IPS DF 6.9 (cell line): Measurements from ENCODE around the gene RBM45.

Source experiments
- DNase-seq: peaks from one replicate; pipeline ENCODE4 v3.0.0-alpha.2; 2013; ENCODE audit warnings: low read depth, low spot score
- H3K27ac ChIP-seq: one replicate; pipeline ENCODE4 v1.5.1; 2013; ENCODE audit warnings: low read length, control low read depth
- H3K27me3 ChIP-seq: 2 replicates; pipeline ENCODE4 v1.6.1; 2013; ENCODE audit warnings: mild to moderate bottlenecking, low read length; ENCODE audit not compliant: control insufficient read depth, insufficient read depth
- H3K36me3 ChIP-seq: 2 replicates; pipeline ENCODE4 v1.6.1; 2013; ENCODE audit warnings: low read length; ENCODE audit not compliant: control insufficient read depth, insufficient read depth
- H3K4me1 ChIP-seq: 2 replicates; pipeline ENCODE4 v1.6.1; 2013; ENCODE audit warnings: low read length; ENCODE audit not compliant: control insufficient read depth, insufficient read depth
- H3K4me3 ChIP-seq: 2 replicates; pipeline ENCODE4 v1.5.1; 2013; ENCODE audit warnings: mild to moderate bottlenecking, low read length
- H3K9me3 ChIP-seq: 2 replicates; pipeline ENCODE4 v1.6.1; 2013; ENCODE audit warnings: low read length, inconsistent platforms; ENCODE audit not compliant: control insufficient read depth, insufficient read depth
- WGBS: extraction: QIAGEN DNeasy Blood & Tissue Kit; methylation state at CpG from one replicate; pipeline ENCODE4 v1.1.7; 2013; ENCODE audit warnings: mixed read lengths, missing lambda C conversion rate; ENCODE audit not compliant: insufficient read length, insufficient coverage; 5-methylcytosine and 5-hydroxymethylcytosine counted together

Gene RBM45

GRCh38 chr2:178106053-178106452 is 6.2 kb upstream of the RBM45 start:
- H3K9me3 ChIP-seq, result no peaks in the 10 kb centered on the region
- H3K4me3 ChIP-seq, result no peak overlapping the region
- H3K36me3 ChIP-seq, result no peaks in the 10 kb centered on the region
- no peak for DNase-seq
- no CpG with 5 or more reads among the region's 2 CpGs for WGBS
- H3K4me1 ChIP-seq, result no peaks in the 10 kb centered on the region; the same call in 1 of the 2 replicates
- H3K27ac ChIP-seq, result no peak overlapping the region
- H3K27me3 ChIP-seq, result no peaks in the 10 kb centered on the region

DNA sequence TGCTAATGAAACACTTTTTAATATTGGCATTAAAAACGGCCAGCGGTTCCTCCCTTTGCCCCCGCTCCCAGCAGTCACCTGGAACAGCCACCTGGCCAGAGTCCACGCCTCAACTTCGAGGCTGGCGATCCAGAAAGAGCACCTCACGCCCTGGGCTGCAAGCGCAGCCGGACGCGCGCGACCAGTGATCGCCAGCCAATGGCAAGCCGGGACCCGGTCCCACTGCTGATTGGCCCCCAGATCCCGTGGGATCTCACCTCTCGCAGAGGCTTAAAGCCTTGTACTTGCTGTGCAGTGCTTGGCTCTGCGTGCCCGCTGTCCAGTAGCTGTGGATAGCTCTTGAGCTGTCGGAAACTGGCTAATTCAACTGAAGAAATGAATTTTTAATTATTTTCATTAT is 4.1 kb upstream of the RBM45 start:
- Histone ChIP-seq H3K27me3 (no peaks in the 10 kb centered on the region), H3K4me3 (no peak overlapping the region), H3K36me3 (no peaks in the 10 kb centered on the region), H3K4me1 (no peaks in the 10 kb centered on the region; the same call in 1 of the 2 replicates), H3K27ac (no peak overlapping the region), H3K9me3 (no peaks in the 10 kb centered on the region)
- DNase-seq, result no peak
- no CpG with 5 or more reads among the region's 21 CpGs for WGBS

DNA sequence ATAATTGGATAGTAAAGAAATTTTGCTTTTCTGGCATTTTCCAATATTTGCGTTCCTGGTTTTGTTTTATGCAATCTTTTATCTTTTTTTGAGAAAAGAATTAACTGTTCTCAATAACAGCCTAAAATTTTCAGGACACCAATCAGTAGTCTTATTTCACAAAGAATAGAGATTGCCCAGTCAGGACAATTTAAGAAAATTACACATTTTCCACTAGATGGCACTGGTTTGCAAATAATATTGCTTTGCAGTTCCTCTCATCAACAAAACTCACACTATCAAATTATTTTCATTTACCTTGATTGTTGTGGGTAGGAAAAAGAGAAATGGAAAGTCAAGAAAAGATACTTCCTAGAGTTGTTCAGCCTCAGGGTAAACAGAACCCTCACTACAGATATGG is 2.4 kb upstream of the RBM45 start:
- Histone ChIP-seq H3K4me3 (no peak overlapping the region), H3K9me3 (no peaks in the 10 kb centered on the region), H3K36me3 (no peaks in the 10 kb centered on the region), H3K4me1 (no peaks in the 10 kb centered on the region; the same call in 1 of the 2 replicates), H3K27ac (no peak overlapping the region), H3K27me3 (no peaks in the 10 kb centered on the region)
- no CpG with 5 or more reads among the region's 1 CpG for WGBS
- no peak for DNase-seq

DNA sequence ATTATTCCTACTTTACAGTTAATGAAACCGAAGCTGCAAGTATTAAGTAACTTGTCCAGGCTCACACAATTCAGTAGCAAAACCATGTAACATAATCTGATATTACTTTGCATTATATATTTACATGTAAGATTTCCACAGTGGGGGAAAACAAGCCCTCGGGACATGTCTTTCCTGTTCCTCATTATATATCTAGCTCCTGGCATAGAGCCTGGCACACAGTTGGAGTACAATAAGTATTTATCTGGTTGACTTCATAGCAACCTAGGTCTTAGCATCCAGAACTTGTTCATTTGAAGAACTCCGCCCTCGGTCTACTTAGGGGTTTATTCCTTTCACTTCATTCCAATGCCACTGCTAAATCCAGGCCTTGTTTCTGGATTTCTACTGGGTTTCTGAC is 1.6 kb upstream of the RBM45 start:
- no peaks in the 10 kb centered on the region; the same call in 1 of the 2 replicates for H3K4me1 ChIP-seq
- no peak for DNase-seq
- no peaks in the 10 kb centered on the region for H3K9me3 ChIP-seq
- no peaks in the 10 kb centered on the region for H3K27me3 ChIP-seq
- H3K4me3 ChIP-seq, result no peak overlapping the region
- H3K36me3 ChIP-seq, result no peaks in the 10 kb centered on the region
- WGBS, result no CpG with 5 or more reads among the region's 4 CpGs
- no peak overlapping the region for H3K27ac ChIP-seq

- DNase-seq, result no peak
- H3K4me1 ChIP-seq, result no peaks in the 10 kb centered on the region; the same call in 1 of the 2 replicates
- H3K9me3 ChIP-seq, result no peaks in the 10 kb centered on the region
- no peaks in the 10 kb centered on the region for H3K27me3 ChIP-seq
- H3K27ac ChIP-seq, result no peak overlapping the region
- WGBS, result no CpG with 5 or more reads among the region's 1 CpG
- H3K4me3 ChIP-seq, result no peak overlapping the region
- no peaks in the 10 kb centered on the region for H3K36me3 ChIP-seq
Observed at GRCh38 chr2:178111743-178112142, 494 bp upstream of the RBM45 start.

GRCh38 chr2:178114462-178114861 is 2.2 kb downstream of the RBM45 start:
- WGBS, result no CpG with 5 or more reads among the region's 2 CpGs
- H3K4me3 ChIP-seq, result no peak overlapping the region
- no peaks in the 10 kb centered on the region for H3K36me3 ChIP-seq
- DNase-seq, result no peak
- no peaks in the 10 kb centered on the region for H3K9me3 ChIP-seq
- no peaks in the 10 kb centered on the region for H3K27me3 ChIP-seq
- H3K4me1 ChIP-seq, result no peaks in the 10 kb centered on the region
- no peak overlapping the region for H3K27ac ChIP-seq

GRCh38 chr2:178115271-178115670 is 3.0 kb downstream of the RBM45 start:
- DNase-seq, result no peak
- Histone ChIP-seq H3K9me3 (no peaks in the 10 kb centered on the region), H3K4me1 (no peaks in the 10 kb centered on the region), H3K27ac (no peak overlapping the region), H3K4me3 (no peak overlapping the region), H3K36me3 (no peaks in the 10 kb centered on the region), H3K27me3 (no peaks in the 10 kb centered on the region)

GRCh38 chr2:178117725-178118124 is 5.5 kb downstream of the RBM45 start:
- no peaks in the 10 kb centered on the region for H3K36me3 ChIP-seq
- no CpG with 5 or more reads among the region's 1 CpG for WGBS

DNA sequence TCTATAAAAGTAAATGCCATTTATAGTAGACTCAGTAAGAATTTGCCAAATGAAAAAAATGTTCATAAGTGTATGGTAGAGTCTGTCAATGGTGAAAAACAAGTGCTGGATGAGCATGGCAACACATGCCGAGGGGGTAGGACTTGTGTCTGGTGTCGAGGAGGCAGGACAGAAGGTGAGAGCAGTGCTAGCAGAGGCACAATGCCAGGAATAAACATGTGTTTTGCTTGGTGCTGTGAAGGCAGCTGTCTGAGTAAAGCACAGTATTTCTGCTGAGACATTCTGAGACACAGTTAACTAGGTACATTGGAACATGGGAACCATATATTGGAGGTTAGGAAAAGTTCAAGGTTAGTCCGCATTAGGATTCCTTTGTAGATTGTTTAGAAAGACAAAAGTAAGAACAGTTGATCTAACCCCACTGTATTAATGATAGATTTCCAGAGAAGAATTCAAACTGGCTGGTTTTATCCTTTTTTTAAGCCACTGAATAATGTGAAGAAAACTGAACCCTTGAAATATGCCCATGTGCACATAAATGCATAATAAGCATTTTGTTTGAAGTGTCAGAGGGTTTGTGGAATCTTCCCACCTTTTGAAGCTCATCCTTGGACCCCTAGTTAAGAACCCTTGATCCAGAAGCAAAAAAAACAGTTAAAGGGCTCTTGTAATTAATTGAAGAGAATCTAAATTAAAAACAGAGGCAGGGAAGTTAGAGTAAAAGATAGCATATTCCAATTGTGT is 7.1 kb downstream of the RBM45 start:
- Histone ChIP-seq H3K36me3 (no peaks in the 10 kb centered on the region), H3K4me1 (no peaks in the 10 kb centered on the region), H3K27me3 (no peaks in the 10 kb centered on the region), H3K9me3 (no peaks in the 10 kb centered on the region), H3K4me3 (no peak overlapping the region), H3K27ac (no peak overlapping the region)
- DNase-seq, result no peak
- WGBS, result no CpG with 5 or more reads among the region's 3 CpGs

More at GRCh38 chr2:178117725-178118124, 5.5 kb downstream of the RBM45 start:
- Histone ChIP-seq H3K9me3 (no peaks in the 10 kb centered on the region), H3K4me1 (no peaks in the 10 kb centered on the region), H3K27me3 (no peaks in the 10 kb centered on the region), H3K27ac (no peak overlapping the region), H3K4me3 (no peak overlapping the region)
- DNase-seq, result no peak

DNA sequence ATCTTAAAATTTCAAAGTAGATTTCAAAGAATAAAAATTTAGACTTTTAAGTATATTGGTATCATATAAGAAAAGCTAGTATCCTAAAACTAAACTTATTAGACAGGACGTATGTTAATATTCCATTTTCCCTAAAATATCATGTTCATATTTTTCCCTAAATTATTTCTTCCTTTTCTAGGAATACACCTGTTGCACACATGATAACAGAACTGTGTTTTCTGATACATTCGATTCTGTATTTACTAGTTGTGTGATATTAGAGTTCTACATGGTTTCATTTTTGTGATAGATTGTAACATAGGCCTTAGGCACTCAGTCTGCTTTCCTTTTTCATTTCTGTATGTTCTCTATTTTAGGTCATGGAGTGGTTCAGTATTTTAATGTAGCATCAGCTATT is 10.9 kb downstream of the RBM45 start:
- Histone ChIP-seq H3K27me3 (no peaks in the 10 kb centered on the region), H3K4me1 (no peaks in the 10 kb centered on the region), H3K9me3 (no peaks in the 10 kb centered on the region), H3K4me3 (no peak overlapping the region), H3K27ac (no peak overlapping the region), H3K36me3 (no peaks in the 10 kb centered on the region)
- no CpG with 5 or more reads among the region's 2 CpGs for WGBS
- no peak for DNase-seq

- Histone ChIP-seq H3K9me3 (no peaks in the 10 kb centered on the region), H3K27me3 (no peaks in the 10 kb centered on the region), H3K27ac (no peak overlapping the region), H3K4me1 (no peaks in the 10 kb centered on the region), H3K4me3 (no peak overlapping the region), H3K36me3 (no peaks in the 10 kb centered on the region)
- no peak for DNase-seq
Observed at GRCh38 chr2:178125125-178125524, 12.9 kb downstream of the RBM45 start.
